NCI-H2196 treated with DMSO at 0.1 percent for 48 hours (cell line): ENCODE results near the gene SNX18.

Experiments
- DNase-seq: peaks from one replicate; lab custom pipeline; 2025; ENCODE audit not compliant: unreplicated experiment; lab: John Stamatoyannopoulos, UW

SNX18 gene

DNA sequence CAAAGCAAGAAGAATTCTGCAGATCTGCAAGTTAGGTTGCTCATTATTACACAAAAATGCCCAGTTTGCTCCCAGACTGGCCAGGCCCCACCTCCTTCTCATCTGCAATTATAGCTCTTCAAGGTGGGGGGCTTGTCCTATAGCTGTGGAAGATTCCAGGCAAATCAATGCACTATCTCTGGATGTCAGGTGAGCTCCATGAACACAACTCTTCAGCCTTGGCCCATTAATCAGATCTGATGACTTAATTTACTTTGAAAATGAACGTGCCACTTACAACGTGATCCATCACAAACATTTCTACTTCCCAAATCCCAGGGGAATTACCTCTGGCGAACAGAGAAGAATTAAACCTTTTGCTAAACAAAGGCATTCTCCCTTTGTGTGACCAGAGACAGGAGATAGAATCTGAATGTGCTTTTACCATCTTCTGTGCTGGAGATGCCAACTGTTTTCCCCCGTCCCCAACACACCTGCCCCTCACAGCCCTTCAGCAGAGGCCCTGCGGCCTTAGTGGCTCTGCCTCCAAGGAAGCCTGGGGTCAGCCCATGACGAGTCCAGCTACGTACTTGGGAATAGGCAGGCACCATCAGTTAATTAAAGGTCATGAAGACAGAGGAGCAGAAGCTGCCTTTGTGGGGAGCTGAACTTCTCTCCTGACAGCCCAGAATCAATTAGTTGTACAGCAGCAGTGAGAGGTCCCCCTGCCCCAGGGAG lies 60.5 kb downstream of the SNX18 start:
- DNase-seq, result no peak

DNA sequence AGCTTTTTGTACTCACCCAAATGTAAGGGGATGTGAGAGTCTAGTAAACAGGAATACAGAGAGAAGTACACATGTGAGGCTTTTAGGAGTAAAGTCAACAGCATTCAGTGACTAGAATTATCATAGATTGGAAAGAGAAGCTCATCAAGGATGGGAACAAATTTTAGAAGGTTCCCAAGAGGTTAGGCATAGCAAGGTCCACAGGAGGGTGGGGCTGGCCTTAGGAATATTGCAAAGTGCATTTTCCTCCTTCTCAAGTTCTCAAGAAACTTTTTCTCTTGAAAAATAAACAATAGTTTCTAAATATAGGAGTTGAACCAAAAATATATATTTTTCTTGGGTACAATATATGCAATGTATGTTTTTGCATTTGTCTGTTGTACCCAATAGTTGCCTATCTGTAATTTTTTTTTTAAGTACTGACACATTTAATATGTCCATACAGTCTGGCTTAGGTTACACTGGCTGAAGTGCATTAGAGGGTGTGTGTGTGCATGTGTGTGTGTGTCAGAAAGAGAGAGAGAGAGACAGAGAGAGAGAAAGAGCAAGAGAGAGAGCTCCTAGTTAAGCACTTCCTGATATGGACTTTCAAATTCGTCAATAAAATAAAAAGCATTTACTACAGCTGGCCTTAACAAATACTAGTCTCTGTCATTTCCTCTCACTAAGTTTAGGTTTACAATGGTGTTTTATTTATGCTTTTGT lies 62.2 kb downstream of the SNX18 start:
- no peak for DNase-seq

DNA sequence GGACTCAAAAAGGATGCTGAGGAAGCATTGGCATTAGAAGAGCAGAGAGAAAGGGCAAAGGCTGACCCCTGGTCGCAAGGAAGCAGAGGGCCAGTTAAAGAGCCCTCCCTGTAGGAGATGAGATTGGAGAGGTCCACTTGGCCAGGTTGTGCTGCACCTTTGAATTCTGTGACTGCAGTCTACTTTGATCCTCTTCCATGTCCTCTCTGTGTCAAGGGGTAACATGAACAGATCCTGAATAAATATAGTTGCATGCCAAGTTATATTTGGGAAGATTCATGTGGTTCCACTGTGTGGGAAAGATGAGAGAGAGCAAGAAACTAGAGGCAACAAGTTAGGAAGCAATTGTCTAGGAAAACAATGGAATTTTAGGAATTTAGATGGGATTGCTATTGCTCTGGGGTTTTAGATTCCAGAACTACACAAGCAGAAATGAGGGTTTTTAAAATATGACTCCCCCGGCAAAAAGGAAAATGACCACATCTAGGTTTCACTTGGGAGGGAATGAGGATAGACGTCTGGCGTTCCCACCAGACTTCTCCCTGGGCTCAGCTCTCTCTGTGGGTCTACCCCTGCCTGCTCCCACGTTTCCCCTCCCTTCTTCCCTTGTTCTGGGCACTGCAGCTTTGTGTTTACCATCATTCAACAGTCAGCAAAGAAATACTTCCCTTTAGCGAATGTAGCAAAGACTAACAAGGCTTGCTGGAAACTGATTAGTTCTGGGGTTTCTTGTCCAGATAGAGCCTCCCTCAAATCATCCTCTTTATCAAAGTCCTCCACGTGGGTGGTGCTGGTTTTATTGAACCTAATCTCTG lies 63.6 kb downstream of the SNX18 start:
- DNase-seq, result no peak

DNA sequence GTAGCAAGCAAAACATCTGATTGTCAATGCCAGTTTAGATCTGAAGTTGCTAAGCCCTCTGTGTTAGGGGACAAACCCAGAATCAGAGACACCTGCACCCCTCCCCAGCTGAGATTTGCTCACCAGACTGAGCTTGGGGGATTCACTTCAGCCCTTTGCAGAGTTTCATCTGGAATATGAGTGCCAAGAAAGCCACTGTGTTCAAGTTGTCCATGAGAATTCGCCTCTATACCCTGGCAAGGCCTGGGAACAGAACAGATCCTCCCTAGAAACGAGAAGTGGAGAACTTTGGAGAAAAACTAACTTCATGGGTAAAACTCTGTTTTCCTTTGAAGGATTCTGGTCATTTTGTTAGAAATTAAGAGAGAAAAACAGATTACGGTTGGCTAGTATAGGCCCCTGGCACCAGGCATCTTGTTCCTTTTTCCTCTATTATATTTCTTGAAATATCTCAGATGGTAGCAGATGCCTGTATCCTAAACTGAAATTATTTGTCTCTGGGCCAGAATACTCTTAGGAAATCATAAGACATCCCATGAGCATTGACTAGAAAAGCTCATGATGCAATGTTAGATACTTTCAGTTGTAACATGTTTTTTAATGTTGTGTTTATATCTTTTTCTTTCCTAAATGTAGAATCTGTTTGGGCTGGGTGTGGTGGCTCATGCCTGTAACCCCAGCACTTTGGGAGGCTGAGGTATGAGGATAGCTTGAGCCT lies 64.4 kb downstream of the SNX18 start:
- no peak for DNase-seq

DNA sequence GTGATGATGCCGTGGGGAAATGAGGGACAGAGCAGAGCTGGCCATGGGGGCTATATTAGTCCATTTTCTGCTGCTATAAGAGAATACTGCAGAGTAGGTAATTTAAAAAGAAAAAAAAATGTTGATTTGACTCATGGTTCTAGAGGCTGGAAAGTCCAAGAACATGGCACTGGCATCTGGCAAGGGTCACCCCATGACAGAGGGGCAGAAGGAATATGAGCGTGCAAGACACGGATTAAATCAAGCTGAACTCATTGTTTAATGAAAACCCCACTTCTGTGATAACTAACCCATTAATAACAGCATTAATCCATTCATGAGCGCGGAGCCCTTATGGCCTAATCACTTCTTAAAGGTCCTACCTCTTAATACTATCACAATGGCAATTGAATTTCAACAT lies 68.8 kb downstream of the SNX18 start:
- DNase-seq, result no peak

DNA sequence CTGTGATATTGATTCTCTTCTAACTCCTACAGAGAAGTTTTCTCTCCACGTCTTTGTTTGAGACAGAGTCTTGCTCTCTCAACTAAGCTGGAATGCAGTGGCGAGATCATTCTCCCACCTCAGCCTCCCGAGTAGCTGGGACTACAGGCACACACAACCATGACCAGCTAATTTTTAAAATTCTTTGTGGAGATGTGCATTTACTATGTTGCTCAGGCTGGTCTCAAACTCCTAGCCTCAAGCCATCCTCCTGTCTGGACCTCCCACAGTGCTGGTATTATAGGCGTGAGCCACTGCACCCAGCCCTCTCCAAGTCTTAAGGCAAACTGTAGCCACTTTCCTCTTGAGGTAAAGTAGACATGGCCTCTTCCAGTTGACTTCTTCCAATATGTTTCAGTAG lies 72.2 kb downstream of the SNX18 start:
- DNase-seq, result no peak

DNA sequence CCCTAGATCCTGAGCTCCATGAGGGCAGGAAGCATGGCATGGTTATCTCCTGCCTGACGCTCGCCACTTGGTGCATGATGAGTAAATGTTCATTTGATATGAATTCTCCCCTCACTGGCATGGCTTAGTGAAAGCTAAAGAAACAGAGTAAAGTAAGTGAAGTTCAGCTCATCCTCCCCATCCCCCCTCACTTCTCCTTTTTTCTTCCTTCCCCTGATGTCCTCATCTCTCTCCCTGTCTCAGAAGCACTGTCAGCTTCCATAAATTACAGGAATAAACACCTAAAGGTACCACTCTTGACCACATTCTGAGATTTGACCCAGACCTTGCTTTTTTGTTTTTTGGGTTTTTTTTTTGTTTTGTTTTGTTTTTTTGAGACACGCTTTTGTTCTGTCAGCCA lies 73.3 kb downstream of the SNX18 start:
- no peak for DNase-seq

DNA sequence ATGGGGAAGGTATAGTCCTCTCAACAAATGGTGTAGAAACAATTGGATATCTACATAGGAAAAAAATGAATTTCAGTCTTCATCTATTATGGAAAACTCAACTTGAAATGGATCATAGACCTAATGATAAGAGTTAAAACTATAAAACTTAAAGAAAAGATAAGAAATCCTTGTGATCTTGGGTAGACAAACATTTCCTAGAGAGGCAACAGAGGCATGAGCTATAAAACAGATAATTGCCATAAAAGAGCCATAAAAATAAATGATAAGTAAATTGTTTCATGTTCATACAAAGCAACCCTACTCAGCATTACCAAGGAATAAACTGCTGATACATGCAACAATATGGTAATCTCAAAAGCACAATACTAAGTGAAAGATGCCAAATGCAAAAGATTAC lies 76.2 kb downstream of the SNX18 start:
- no peak for DNase-seq

DNA sequence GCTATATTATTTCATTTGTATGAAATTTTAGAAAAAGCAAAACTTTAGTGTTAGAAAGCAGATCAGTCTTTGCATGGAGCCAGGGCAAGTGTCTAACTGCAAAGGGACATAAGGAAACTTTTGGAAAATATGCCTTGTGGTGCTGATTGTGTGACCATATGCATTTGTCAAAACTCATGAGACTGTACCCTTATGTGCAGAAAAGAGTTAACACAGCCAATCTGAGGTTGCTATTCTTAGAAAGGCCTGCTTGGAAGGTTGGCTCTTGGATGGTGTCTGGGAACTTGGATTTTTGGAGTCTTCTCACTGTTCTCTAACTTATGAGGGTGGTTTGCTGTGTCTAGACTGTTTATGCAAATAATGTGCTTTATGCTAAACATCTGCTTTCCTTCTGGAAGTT lies 76.6 kb downstream of the SNX18 start:
- DNase-seq, result no peak

DNA sequence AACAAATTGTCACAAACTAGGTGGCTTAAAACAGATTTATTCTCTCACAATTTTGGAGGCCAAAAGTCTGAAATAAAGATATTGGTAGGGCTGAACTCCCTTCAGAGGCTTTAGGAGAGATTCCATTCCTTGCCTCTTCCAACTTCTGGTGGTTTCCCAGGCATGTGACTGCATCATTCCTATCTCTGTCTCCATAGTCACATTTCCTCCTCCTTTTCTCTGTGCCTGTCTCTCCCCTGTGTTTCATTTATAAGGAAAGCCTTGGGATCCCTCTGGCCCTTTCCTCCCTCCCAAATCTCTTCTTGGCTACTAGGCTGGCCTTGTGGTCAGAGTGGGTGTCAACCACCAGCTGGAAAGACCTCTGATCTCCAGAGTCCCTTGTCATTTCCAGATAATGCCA lies 78.2 kb downstream of the SNX18 start:
- no peak for DNase-seq
